Kidney epithelial cell (primary cell): ENCODE results near the gene LTO1. TPM values are rescaled to one million over a fixed set of nuclear protein-coding genes. Genes with fewer than 3 reads are reported as not detected.

Source experiments
- DNase-seq: peaks from one replicate; pipeline ENCODE4 v3.0.0-alpha.2; 2010; ENCODE audit warnings: low read depth
- H3K27me3 ChIP-seq: 2 replicates; pipeline ENCODE4 v1.6.0; 2011; ENCODE audit warnings: low read length; ENCODE audit not compliant: control insufficient read depth, insufficient read depth
- H3K36me3 ChIP-seq: 2 replicates; pipeline ENCODE4 v1.5.1; 2011; ENCODE audit warnings: low read length; ENCODE audit not compliant: control insufficient read depth, insufficient read depth
- H3K4me3 ChIP-seq: 2 replicates; pipeline ENCODE4 v1.5.1; 2011; ENCODE audit warnings: low read depth, mild to moderate bottlenecking, control low read depth, low read length
- CTCF ChIP-seq: IDR thresholded peaks from 2 replicates; pipeline ENCODE4 v1.5.1; 2011; ENCODE audit warnings: mild to moderate bottlenecking, moderate library complexity, low read length, control low read depth, inconsistent platforms; ENCODE audit not compliant: insufficient read depth, poor library complexity, severe bottlenecking
- total RNA-seq: library from RNA; depleted of rRNA; stranded (reverse); fragments of >200 nt; gene quantifications from 2 replicates; pipeline ENCODE4 v1.2.3, GENCODE V29; 2015

The LTO1 gene
- total RNA-seq, 1 donor from 2014 or later: 18.6 TPM

- TF ChIP-seq CTCF: no peak
- H3K4me3 ChIP-seq: no peak overlapping the region
- no peaks in the 10 kb centered on the region for H3K36me3 ChIP-seq
- DNase-seq: no peak
- no peaks in the 10 kb centered on the region for H3K27me3 ChIP-seq
Observed at GRCh38 chr11:69617220-69617619, 57.9 kb downstream of the LTO1 start.

Other genes with a start within 250 kb of the LTO1 start
- gene LINC01488, start 193.7 kb downstream of the LTO1 start, total RNA-seq: not detected in 2 replicates
- 378 and 432 TPM in 2 replicates for gene CCND1, start 34.2 kb downstream of the LTO1 start, total RNA-seq
- gene FGF19, start 28.7 kb upstream of the LTO1 start, total RNA-seq: not detected in 2 replicates
- gene FGF4, start 100.0 kb upstream of the LTO1 start, total RNA-seq: not detected in 2 replicates
- gene FGF3, start 144.1 kb upstream of the LTO1 start, total RNA-seq: not detected in 2 replicates